Immature natural killer cell (primary cell): ENCODE measurements around the gene CTDSP2. TPM values are rescaled to one million over a fixed set of nuclear protein-coding genes. Genes with fewer than 3 reads are reported as not detected.
"Not testable (repeated sequence)": the region's sequence is repeated elsewhere in the genome, so short reads cannot be mapped to it uniquely, and the experiment has no call there.

ENCODE experiments used
- DNase-seq, 3 donors: peaks; one replicate each; pipeline ENCODE4 v3.0.0; 2022; ENCODE audit warnings: mixed read lengths in 1 of 3
- H3K27ac Mint-ChIP-seq, 6 donors: one replicate each; pipeline ENCODE4 v1.8.0; 2020; ENCODE audit warnings: mixed read lengths in 6 of 6, mild to moderate bottlenecking in 5 of 6, inconsistent platforms in 4 of 6, moderate library complexity in 3 of 6
- H3K27me3 Mint-ChIP-seq, 3 donors: one replicate each; pipeline ENCODE4 v1.8.0; 2020 to 2021; ENCODE audit warnings: low read depth in 3 of 3, mild to moderate bottlenecking in 3 of 3, mixed read lengths in 3 of 3, moderate library complexity in 3 of 3, inconsistent platforms in 1 of 3
- H3K36me3 Mint-ChIP-seq, 3 donors: one replicate each; pipeline ENCODE4 v1.8.0; 2020; ENCODE audit warnings: mixed read lengths in 3 of 3, inconsistent platforms in 2 of 3, mild to moderate bottlenecking in 2 of 3
- H3K4me1 Mint-ChIP-seq, 2 donors: one replicate each; pipeline ENCODE4 v1.8.0; 2020; ENCODE audit warnings: inconsistent platforms in 2 of 2, mild to moderate bottlenecking in 2 of 2, mixed read lengths in 2 of 2, moderate library complexity in 1 of 2
- H3K4me3 Mint-ChIP-seq, 5 donors: one replicate each; pipeline ENCODE4 v1.8.0; 2020; ENCODE audit warnings: mild to moderate bottlenecking in 5 of 5, mixed read lengths in 5 of 5, inconsistent platforms in 3 of 5, moderate library complexity in 3 of 5
- H3K9me3 Mint-ChIP-seq, 6 donors: one replicate each; pipeline ENCODE4 v1.8.0; 2020; ENCODE audit warnings: mild to moderate bottlenecking in 6 of 6, mixed read lengths in 6 of 6, inconsistent platforms in 4 of 6, moderate library complexity in 3 of 6
- polyA plus RNA-seq, 3 donors: library from polyadenylated mRNA; unstranded; fragments of 300-500 nt; fragmentation: Illumina TruSeq; gene quantifications; one replicate each; pipeline ENCODE4 v1.2.3, GENCODE V29; 2021

The CTDSP2 gene
- polyA plus RNA-seq, 3 donors from 2014 or later, result 30.6 to 51.8 (median 36.5) TPM

GRCh38 chr12:57887631-57888408 is 41.3 kb upstream of the CTDSP2 start:
- no peak for DNase-seq
- peaks cover 0 to 4% (median 0%) of the 10 kb centered on the region in 6 donors for H3K9me3 Mint-ChIP-seq
- peaks cover 0 to 8% (median 6%) of the 10 kb centered on the region in 3 donors for H3K27me3 Mint-ChIP-seq
- H3K4me1 Mint-ChIP-seq, result no peaks in the 10 kb centered on the region
- H3K36me3 Mint-ChIP-seq, result peaks cover 0 to 4% (median 0%) of the 10 kb centered on the region in 3 donors
- no peak overlapping the region for H3K4me3 Mint-ChIP-seq
- H3K27ac Mint-ChIP-seq, result no peak overlapping the region

GRCh38 chr12:57886964-57887363 is 40.4 kb upstream of the CTDSP2 start:
- H3K27ac Mint-ChIP-seq, H3K36me3 Mint-ChIP-seq, DNase-seq, H3K9me3 Mint-ChIP-seq, H3K4me3 Mint-ChIP-seq, H3K27me3 Mint-ChIP-seq, H3K4me1 Mint-ChIP-seq: not testable (repeated sequence)

- H3K36me3 Mint-ChIP-seq, result peaks cover 0 to 4% (median 0%) of the 10 kb centered on the region in 3 donors
- peaks cover 0 to 4% (median 0%) of the 10 kb centered on the region in 6 donors for H3K9me3 Mint-ChIP-seq
- no peak overlapping the region for H3K4me3 Mint-ChIP-seq
- DNase-seq, result no peak
- no peaks in the 10 kb centered on the region for H3K4me1 Mint-ChIP-seq
- peaks cover 0 to 10% (median 6%) of the 10 kb centered on the region in 3 donors for H3K27me3 Mint-ChIP-seq
- H3K27ac Mint-ChIP-seq, result no peak overlapping the region
These were observed 40.0 kb upstream of the CTDSP2 start for GRCh38 chr12:57886542-57886941.

GRCh38 chr12:57885207-57885606 is 38.7 kb upstream of the CTDSP2 start:
- H3K9me3 Mint-ChIP-seq, result peaks cover 0 to 4% (median 0%) of the 10 kb centered on the region in 6 donors
- H3K27ac Mint-ChIP-seq, result no peak overlapping the region
- no peaks in the 10 kb centered on the region for H3K4me1 Mint-ChIP-seq
- H3K27me3 Mint-ChIP-seq, result peaks cover 0 to 12% (median 2%) of the 10 kb centered on the region in 3 donors
- peaks cover 0 to 4% (median 0%) of the 10 kb centered on the region in 3 donors for H3K36me3 Mint-ChIP-seq
- no peak overlapping the region for H3K4me3 Mint-ChIP-seq
- DNase-seq, result no peak

GRCh38 chr12:57883700-57884099 is 37.2 kb upstream of the CTDSP2 start:
- Mint-ChIP-seq H3K4me3 (no peak overlapping the region), H3K36me3 (peaks cover 0 to 4% (median 0%) of the 10 kb centered on the region in 3 donors), H3K4me1 (no peaks in the 10 kb centered on the region), H3K9me3 (peaks cover 0 to 4% (median 0%) of the 10 kb centered on the region in 6 donors), H3K27ac (no peak overlapping the region), H3K27me3 (peaks cover 2 to 10% (median 2%) of the 10 kb centered on the region in 3 donors)
- no peak for DNase-seq

GRCh38 chr12:57883057-57883456 is 36.5 kb upstream of the CTDSP2 start:
- no peak for DNase-seq
- H3K36me3 Mint-ChIP-seq, result peaks cover 0 to 4% (median 0%) of the 10 kb centered on the region in 3 donors
- H3K4me1 Mint-ChIP-seq, result no peaks in the 10 kb centered on the region
- no peak overlapping the region for H3K27ac Mint-ChIP-seq
- H3K9me3 Mint-ChIP-seq, result peaks cover 0 to 4% (median 0%) of the 10 kb centered on the region in 6 donors
- H3K4me3 Mint-ChIP-seq, result no peak overlapping the region
- H3K27me3 Mint-ChIP-seq, result peaks cover 1 to 10% (median 2%) of the 10 kb centered on the region in 3 donors

- peaks cover 0 to 4% (median 0%) of the 10 kb centered on the region in 3 donors for H3K36me3 Mint-ChIP-seq
- no peak for DNase-seq
- peaks cover 1 to 10% (median 2%) of the 10 kb centered on the region in 3 donors for H3K27me3 Mint-ChIP-seq
- H3K9me3 Mint-ChIP-seq, result peaks cover 0 to 4% (median 0%) of the 10 kb centered on the region in 6 donors
- no peaks in the 10 kb centered on the region for H3K4me1 Mint-ChIP-seq
- H3K4me3 Mint-ChIP-seq, result no peak overlapping the region
- H3K27ac Mint-ChIP-seq, result no peak overlapping the region
These were observed 36.0 kb upstream of the CTDSP2 start for GRCh38 chr12:57882575-57882974.

- DNase-seq, result no peak
- Mint-ChIP-seq H3K9me3 (peaks cover 0 to 4% (median 0%) of the 10 kb centered on the region in 6 donors), H3K27ac (no peak overlapping the region), H3K36me3 (peaks cover 0 to 4% (median 0%) of the 10 kb centered on the region in 3 donors), H3K27me3 (peaks cover 0 to 10% (median 2%) of the 10 kb centered on the region in 3 donors), H3K4me1 (no peaks in the 10 kb centered on the region), H3K4me3 (no peak overlapping the region)
These were observed 34.9 kb upstream of the CTDSP2 start for GRCh38 chr12:57881475-57881874.

GRCh38 chr12:57881035-57881434 is 34.5 kb upstream of the CTDSP2 start:
- H3K4me1 Mint-ChIP-seq, DNase-seq, H3K9me3 Mint-ChIP-seq, H3K4me3 Mint-ChIP-seq, H3K27ac Mint-ChIP-seq, H3K36me3 Mint-ChIP-seq, H3K27me3 Mint-ChIP-seq: not testable (repeated sequence)

GRCh38 chr12:57877876-57878275 is 31.3 kb upstream of the CTDSP2 start:
- Mint-ChIP-seq H3K36me3 (no peaks in the 10 kb centered on the region), H3K4me1 (no peaks in the 10 kb centered on the region), H3K4me3 (no peak overlapping the region), H3K27ac (no peak overlapping the region), H3K9me3 (no peaks in the 10 kb centered on the region), H3K27me3 (peaks cover 3 to 7% (median 4%) of the 10 kb centered on the region in 3 donors)
- no peak for DNase-seq

- no peaks in the 10 kb centered on the region for H3K4me1 Mint-ChIP-seq
- peaks cover 3 to 4% (median 3%) of the 10 kb centered on the region in 3 donors for H3K27me3 Mint-ChIP-seq
- no peak for DNase-seq
- H3K27ac Mint-ChIP-seq, result no peak overlapping the region
- H3K36me3 Mint-ChIP-seq, result no peaks in the 10 kb centered on the region
- no peak overlapping the region for H3K4me3 Mint-ChIP-seq
- H3K9me3 Mint-ChIP-seq, result no peaks in the 10 kb centered on the region
These were observed 29.4 kb upstream of the CTDSP2 start for GRCh38 chr12:57875753-57876547.

GRCh38 chr12:57874166-57875108 is 27.9 kb upstream of the CTDSP2 start:
- H3K27ac Mint-ChIP-seq, result peak overlapping the region in 1 of 6 donors; percentile 13
- no peaks in the 10 kb centered on the region for H3K9me3 Mint-ChIP-seq
- no peaks in the 10 kb centered on the region for H3K4me1 Mint-ChIP-seq
- no peak for DNase-seq
- H3K27me3 Mint-ChIP-seq, result peaks cover 2 to 3% (median 3%) of the 10 kb centered on the region in 3 donors
- H3K4me3 Mint-ChIP-seq, result no peak overlapping the region
- H3K36me3 Mint-ChIP-seq, result no peaks in the 10 kb centered on the region

- Mint-ChIP-seq H3K4me3 (no peak overlapping the region), H3K36me3 (no peaks in the 10 kb centered on the region), H3K9me3 (no peaks in the 10 kb centered on the region), H3K4me1 (no peaks in the 10 kb centered on the region), H3K27ac (no peak overlapping the region), H3K27me3 (peaks cover 4 to 6% (median 5%) of the 10 kb centered on the region in 3 donors)
- DNase-seq, result no peak
These were observed 25.8 kb upstream of the CTDSP2 start for GRCh38 chr12:57872362-57872761.
